Stimulated activated CD4-positive, alpha-beta T cell treated with anti-CD3 and anti-CD28 coated beads, TNF-alpha, amount 100 ng/mL, for 4 hours (primary cell): ENCODE data around the gene HOATZ.

ENCODE experiments used
- DNase-seq, 3 experiments: peaks; one replicate each; pipeline ENCODE4 v3.0.0-alpha.2; 2020; ENCODE audit warnings: low read depth in 3 of 3

HOATZ gene

GRCh38 chr11:111549196-111549868, 34.8 kb downstream of the HOATZ start:
- DNase-seq: no peak

GRCh38 chr11:111549869-111550203, 35.3 kb downstream of the HOATZ start:
- no peak for DNase-seq

GRCh38 chr11:111550258-111550657, 35.7 kb downstream of the HOATZ start:
- no peak for DNase-seq

GRCh38 chr11:111554532-111554931, 40.0 kb downstream of the HOATZ start:
- DNase-seq: no peak

- DNase-seq: no peak
These were observed 40.7 kb downstream of the HOATZ start for GRCh38 chr11:111555255-111555654.

- DNase-seq: no peak
These were observed 43.0 kb downstream of the HOATZ start for GRCh38 chr11:111557425-111558111.

- no peak for DNase-seq
These were observed 45.4 kb downstream of the HOATZ start for GRCh38 chr11:111559800-111560464.

- no peak for DNase-seq
These were observed 46.2 kb downstream of the HOATZ start for GRCh38 chr11:111560800-111561199.

GRCh38 chr11:111561306-111561705, 46.7 kb downstream of the HOATZ start:
- no peak for DNase-seq

- DNase-seq: no peak
These were observed 47.3 kb downstream of the HOATZ start for GRCh38 chr11:111561791-111562325.

GRCh38 chr11:111562692-111563389, 48.3 kb downstream of the HOATZ start:
- DNase-seq: no peak

- DNase-seq: peak; percentile 9 to 42 (median 41)
These were observed 50.6 kb downstream of the HOATZ start for GRCh38 chr11:111565114-111565720.

- DNase-seq: no peak
These were observed 51.7 kb downstream of the HOATZ start for GRCh38 chr11:111566324-111566723.

GRCh38 chr11:111569476-111569875, 54.9 kb downstream of the HOATZ start:
- no peak for DNase-seq

- DNase-seq: no peak
These were observed 56.2 kb downstream of the HOATZ start for GRCh38 chr11:111570796-111571195.

- DNase-seq: no peak
These were observed 57.4 kb downstream of the HOATZ start for GRCh38 chr11:111571829-111572501.

- no peak for DNase-seq
These were observed 58.0 kb downstream of the HOATZ start for GRCh38 chr11:111572581-111572980.

- DNase-seq: no peak
These were observed 59.3 kb downstream of the HOATZ start for GRCh38 chr11:111573821-111574249.

GRCh38 chr11:111574373-111575225, 60.0 kb downstream of the HOATZ start:
- no peak for DNase-seq

GRCh38 chr11:111575740-111576139, 61.2 kb downstream of the HOATZ start:
- DNase-seq: no peak
